ENCODE measurements around the gene IL17RE. TPM values are rescaled to one million over a fixed set of nuclear protein-coding genes. Genes with fewer than 3 reads are reported as not detected.

The IL17RE gene, protein sequence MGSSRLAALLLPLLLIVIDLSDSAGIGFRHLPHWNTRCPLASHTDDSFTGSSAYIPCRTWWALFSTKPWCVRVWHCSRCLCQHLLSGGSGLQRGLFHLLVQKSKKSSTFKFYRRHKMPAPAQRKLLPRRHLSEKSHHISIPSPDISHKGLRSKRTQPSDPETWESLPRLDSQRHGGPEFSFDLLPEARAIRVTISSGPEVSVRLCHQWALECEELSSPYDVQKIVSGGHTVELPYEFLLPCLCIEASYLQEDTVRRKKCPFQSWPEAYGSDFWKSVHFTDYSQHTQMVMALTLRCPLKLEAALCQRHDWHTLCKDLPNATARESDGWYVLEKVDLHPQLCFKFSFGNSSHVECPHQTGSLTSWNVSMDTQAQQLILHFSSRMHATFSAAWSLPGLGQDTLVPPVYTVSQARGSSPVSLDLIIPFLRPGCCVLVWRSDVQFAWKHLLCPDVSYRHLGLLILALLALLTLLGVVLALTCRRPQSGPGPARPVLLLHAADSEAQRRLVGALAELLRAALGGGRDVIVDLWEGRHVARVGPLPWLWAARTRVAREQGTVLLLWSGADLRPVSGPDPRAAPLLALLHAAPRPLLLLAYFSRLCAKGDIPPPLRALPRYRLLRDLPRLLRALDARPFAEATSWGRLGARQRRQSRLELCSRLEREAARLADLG
- 10.3 and 13.9 TPM in 2 replicates for total RNA-seq

DNA sequence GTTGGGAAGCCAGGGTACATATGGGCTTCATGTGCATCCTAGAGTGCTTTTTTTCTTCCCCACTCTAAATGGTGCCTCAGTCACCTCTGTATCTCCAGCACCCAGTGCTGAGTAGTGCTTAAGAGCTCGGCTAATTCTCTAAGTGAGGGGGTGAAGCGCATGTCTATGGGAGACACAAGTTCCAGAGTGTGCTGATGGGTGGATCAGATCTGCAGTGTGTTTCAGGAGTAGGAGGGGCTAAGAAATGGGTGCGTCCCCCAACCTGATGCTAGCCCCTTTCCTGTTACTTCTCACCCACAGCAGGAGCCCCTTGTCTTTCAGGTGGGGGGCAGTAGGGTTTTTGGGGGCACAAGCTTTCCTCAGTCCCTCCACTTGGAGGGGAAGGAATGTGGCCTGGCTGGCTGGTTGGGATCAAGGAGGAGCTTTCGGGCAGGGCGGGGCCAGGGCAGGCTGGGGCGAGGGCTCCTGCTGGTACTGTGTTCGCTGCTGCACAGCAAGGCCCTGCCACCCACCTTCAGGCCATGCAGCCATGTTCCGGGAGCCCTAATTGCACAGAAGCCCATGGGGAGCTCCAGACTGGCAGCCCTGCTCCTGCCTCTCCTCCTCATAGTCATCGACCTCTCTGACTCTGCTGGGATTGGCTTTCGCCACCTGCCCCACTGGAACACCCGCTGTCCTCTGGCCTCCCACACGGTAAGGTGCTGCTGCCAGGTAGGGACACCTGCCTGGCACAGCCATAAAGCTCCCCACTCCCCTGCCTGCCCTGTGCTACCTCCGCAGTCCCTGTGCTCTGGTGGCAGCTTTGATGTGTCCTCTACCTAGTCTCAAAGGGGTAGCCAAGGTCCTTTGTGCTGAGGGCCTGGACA lies at the start of gene IL17RE:
Gene IL17RE, plus strand, starts transcription at position 477 of the 866 bp plus-strand sequence. Its CDS starts 85 bp downstream, at position 562.

DNA sequence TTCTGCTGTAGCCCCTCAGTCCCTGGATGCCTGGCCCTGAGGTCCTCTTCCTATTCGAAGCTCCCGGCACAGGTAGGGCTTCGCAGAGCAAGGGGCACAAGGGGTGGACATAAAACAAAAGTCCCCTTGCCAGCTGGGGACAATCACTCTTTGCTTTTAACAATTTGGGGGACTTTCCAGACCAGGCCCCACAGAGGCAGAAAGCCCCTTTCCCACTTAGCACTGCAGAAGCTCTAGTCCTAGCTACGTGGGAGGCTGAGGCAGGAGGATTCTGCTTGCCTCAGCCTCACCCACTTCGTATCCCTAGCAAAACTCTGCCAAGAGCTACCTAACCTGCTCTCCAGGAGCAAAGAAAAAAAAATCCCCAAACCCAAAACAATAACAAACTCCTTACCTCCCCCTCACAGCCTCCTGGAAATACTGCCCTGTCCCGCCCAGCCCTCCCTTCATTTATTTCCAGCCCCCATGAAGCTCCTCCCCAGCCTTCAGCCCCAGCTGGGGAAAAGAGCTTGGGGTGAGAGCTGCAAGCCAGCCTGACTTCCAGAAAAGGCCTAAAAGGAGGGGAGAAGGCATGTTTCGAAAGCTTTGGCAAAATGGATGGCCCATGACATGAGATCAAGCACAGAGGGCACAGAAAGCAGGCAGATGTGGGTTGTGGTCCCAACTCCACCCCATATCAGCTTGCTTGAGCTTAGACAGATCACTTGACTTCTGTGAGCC lies 22.7 kb upstream of the IL17RE start, which contains the start of gene CIDEC:
Gene CIDEC, minus strand, starts transcription at position 424 of the 720 bp plus-strand sequence. CDS start 1,767 bp downstream, outside the sequence.

DNA sequence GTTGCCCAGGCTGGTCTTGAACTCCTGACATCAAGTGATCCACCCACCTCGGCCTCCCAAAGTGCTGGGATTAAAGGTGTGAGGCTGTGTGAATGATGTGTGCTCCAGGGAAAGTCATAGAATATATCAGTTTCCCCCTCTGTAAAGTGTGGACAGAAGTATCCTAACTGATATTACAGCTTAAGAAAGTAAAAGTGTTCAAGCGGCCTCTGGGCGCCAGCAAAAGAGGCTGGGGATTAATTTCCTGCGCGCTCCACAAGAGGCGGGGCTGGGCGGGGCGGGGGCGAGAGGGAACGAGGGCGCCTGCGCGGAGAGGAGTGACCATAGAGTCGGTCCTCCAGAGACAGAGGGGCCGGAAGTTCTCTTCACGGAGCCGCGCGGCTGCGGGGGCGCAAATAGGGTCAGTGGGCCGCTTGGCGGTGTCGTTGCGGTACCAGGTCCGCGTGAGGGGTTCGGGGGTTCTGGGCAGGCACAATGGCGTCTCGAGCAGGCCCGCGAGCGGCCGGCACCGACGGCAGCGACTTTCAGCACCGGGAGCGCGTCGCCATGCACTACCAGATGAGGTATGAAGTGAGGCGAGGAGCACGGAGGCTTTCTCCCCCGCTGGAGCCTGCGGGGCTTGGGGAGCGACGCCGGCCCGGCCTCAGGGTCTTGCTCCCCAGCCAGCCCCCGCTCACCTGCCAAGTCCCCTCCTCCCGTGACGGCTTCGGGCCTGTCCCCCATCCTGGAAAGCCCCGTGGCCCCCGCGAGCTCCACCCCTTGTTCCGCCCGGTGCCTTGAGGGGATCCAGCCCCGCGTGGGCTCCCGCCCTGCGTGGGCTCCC lies 12.2 kb upstream of the IL17RE start, which contains the start of gene JAGN1:
Gene JAGN1, plus strand, starts transcription at position 362 of the 823 bp plus-strand sequence. Its CDS starts 113 bp downstream, at position 475.

DNA sequence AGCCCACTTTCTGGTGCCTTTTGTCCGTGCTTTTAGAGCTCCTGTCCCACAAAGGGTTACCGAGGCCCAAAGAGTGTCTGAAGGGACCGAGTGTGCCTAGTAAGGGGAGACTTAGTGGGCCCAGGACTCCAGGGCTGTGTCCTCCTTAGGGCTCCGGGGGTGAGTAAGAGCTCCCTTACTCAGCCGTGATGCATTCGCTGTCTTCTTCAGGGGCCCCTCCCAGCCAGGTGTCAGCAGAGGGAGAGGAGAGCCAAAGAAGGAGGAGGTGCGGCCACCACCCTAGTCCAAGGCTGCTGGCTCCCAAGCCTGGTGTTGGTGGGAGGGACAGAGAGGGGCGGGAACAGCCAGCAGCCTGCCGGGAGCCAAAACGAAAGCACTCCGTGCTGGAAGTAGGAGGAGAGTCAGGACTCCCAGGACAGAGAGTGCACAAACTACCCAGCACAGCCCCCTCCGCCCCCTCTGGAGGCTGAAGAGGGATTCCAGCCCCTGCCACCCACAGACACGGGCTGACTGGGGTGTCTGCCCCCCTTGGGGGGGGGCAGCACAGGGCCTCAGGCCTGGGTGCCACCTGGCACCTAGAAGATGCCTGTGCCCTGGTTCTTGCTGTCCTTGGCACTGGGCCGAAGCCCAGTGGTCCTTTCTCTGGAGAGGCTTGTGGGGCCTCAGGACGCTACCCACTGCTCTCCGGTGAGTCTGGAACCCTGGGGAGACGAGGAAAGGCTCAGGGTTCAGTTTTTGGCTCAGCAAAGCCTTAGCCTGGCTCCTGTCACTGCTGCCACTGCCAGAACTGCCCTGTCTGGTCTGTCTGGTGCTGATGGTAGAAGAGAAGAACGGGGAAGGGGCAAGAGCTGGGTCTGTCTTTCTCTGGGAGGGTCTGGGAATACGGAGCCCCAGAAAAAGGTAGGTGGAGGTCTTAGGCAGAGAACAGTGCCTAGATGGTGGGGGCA lies 14.4 kb downstream of the IL17RE start, which contains the start of gene IL17RC:
Gene IL17RC, plus strand, starts transcription at position 365 of the 947 bp plus-strand sequence. Its CDS starts 218 bp downstream, at position 583.

DNA sequence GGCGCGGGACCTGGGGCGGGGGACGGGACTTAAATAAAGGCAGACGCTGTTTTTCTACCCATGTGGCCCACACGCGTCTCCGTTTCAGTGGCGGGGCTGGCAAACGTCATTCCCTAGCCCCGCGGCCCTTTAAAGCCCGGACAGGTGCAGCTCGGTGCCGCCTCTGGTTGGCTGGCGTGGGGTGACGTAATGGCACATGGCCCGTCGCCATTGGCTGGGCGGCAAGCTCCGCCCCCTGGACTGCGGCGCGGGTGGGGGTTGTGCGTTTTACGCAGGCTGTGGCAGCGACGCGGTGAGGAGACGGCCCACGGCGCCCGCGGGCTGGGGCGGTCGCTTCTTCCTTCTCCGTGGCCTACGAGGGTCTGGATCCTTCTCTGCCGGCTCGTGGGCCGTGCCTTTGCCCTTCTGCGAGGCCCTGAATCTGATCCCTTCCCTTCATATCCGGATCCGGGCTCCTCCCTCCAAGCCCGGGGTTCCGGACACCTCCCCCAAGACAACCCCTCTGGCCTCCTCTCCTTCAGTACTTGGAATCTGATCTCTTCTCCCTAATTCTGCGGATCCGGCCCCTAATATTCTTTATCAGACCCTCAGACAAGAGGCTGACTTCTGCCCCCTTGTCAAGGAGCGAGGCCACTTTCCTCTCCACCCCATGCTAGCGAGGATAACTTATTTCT lies 31.1 kb downstream of the IL17RE start, which contains the start of gene CRELD1:
Gene CRELD1, plus strand, starts transcription at position 274 of the 674 bp plus-strand sequence. CDS start 605 bp downstream, outside the sequence.

DNA sequence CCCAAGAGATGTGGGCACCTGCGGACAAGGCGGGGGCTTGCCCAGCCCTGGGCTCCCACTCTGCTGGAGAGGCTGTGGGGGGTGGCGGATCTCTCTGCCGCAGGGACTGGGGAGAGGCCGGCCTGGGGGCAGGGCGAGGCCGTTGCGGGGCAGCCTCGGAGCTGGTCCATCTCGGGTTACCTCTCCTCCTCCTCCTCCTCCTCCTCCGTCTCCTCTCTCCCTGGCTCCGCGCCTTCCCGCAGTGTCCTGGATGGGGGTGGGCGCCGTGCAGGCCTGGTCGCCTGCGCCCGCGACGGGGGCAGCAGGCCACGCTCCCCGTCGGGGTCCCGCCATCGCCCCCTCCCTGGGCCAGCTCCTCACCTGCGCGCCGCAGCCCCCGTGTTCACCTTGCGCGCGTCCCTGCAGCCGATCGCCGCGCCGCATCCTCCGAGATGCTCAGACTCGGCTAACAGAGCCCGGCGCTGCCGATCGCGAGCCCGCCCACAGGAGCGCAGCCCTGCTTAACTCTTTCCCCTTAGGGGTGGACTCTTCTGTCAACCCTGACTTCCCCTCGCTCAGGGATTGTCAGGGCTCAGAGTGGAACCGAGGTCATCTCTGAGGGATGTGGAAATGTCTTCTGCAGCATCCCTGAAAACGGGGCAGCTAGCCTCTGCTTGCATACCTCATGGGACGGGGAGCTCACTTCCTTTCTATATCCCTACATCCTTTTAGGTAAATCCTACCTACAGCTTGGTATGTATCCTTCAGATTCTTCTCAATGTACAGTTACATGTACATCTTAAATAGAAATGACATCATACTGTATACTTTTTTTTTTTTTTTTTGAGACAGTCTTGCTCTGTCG lies 49.5 kb downstream of the IL17RE start, which contains the start of gene PRRT3:
Gene PRRT3, minus strand, starts transcription at position 447 of the 844 bp plus-strand sequence. CDS start 2,293 bp downstream, outside the sequence.

Small RNA genes within 50 kb of the gene (small RNA-seq; reads per million reads assigned to genes)
- gene RNU6-882P = not detected

Other genes with a start within 250 kb of the IL17RE start
- gene CPNE9, start 199.0 kb upstream of the IL17RE start, total RNA-seq = not detected in 2 replicates
- 14.0 and 20.1 TPM in 2 replicates for gene BRPF1, start 171.1 kb upstream of the IL17RE start, total RNA-seq
- 29.0 and 31.3 TPM in 2 replicates for gene OGG1, start 152.9 kb upstream of the IL17RE start, total RNA-seq
- 28.0 and 29.8 TPM in 2 replicates for gene CAMK1, start 132.9 kb upstream of the IL17RE start, total RNA-seq
- gene TADA3, start 110.4 kb upstream of the IL17RE start, total RNA-seq = 53.6 and 54.9 TPM in 2 replicates
- 242 and 245 TPM in 2 replicates for gene ARPC4, start 109.8 kb upstream of the IL17RE start, total RNA-seq
- 12.9 and 25.0 TPM in 2 replicates for gene TTLL3, start 92.6 kb upstream of the IL17RE start, total RNA-seq
- gene RPUSD3, start 58.8 kb upstream of the IL17RE start, total RNA-seq = 37.1 and 44.2 TPM in 2 replicates
- gene CIDEC, start 22.6 kb upstream of the IL17RE start, total RNA-seq = 4.9 and 10.3 TPM in 2 replicates
- 32.8 and 40.1 TPM in 2 replicates for gene JAGN1, start 12.2 kb upstream of the IL17RE start, total RNA-seq
- 84.5 and 128 TPM in 2 replicates for gene IL17RC, start 14.2 kb downstream of the IL17RE start, total RNA-seq
- gene CRELD1, start 31.0 kb downstream of the IL17RE start, total RNA-seq = 8.6 and 18.4 TPM in 2 replicates
- 2.6 and 3.1 TPM in 2 replicates for gene PRRT3, start 49.6 kb downstream of the IL17RE start, total RNA-seq
- gene EMC3, start 84.0 kb downstream of the IL17RE start, total RNA-seq = 36.0 and 57.0 TPM in 2 replicates
- 18.4 and 31.7 TPM in 2 replicates for gene FANCD2, start 123.6 kb downstream of the IL17RE start, total RNA-seq
- not detected in 2 replicates for gene FANCD2OS, start 205.4 kb downstream of the IL17RE start, total RNA-seq
- gene BRK1, start 212.8 kb downstream of the IL17RE start, total RNA-seq = 80.9 and 123 TPM in 2 replicates
- 23.5 and 32.8 TPM in 2 replicates for gene VHL, start 238.9 kb downstream of the IL17RE start, total RNA-seq